PC-9 (cell line): ENCODE results near the gene CASP10.
"Not testable (repeated sequence)": the region's sequence is repeated elsewhere in the genome, so short reads cannot be mapped to it uniquely, and the experiment has no call there.

ENCODE experiments used
- EZH2 ChIP-seq: fragments of 200-600 bp; sonication (generic); IDR thresholded peaks from 2 replicates; pipeline ENCODE4 v1.8.0; 2017; ENCODE audit warnings: antibody characterized with exemption, low read depth
- TF ChIP-seq, protein P1 (sequence below): fragments of 200-600 bp; sonication (generic); conservative IDR thresholded peaks from 2 replicates; pipeline ENCODE4 v1.6.1; 2017; ENCODE audit warnings: mixed run types, antibody characterized with exemption, mild to moderate bottlenecking, moderate library complexity

DNA sequence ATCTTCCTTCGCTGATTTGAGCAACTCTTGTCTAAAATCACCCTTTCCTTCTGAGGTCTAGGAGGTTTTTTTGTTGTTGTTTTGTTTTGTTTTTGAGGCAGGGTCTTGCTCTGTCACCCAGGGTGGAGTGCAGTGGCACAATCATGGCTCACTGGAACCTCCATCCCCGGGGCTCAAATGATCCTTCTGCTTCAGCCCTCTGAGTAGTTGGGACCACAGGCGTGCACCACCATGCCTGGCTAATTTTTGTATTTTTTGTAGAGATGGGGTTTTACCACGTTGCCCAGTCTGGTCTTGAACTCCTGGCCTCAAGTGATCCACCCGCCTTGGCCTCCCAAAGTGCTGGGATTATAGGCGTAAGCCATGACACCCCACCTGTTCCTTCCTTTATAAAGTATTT, 1.3 kb downstream of the CASP10 start:
- TF ChIP-seq, protein P1, sequence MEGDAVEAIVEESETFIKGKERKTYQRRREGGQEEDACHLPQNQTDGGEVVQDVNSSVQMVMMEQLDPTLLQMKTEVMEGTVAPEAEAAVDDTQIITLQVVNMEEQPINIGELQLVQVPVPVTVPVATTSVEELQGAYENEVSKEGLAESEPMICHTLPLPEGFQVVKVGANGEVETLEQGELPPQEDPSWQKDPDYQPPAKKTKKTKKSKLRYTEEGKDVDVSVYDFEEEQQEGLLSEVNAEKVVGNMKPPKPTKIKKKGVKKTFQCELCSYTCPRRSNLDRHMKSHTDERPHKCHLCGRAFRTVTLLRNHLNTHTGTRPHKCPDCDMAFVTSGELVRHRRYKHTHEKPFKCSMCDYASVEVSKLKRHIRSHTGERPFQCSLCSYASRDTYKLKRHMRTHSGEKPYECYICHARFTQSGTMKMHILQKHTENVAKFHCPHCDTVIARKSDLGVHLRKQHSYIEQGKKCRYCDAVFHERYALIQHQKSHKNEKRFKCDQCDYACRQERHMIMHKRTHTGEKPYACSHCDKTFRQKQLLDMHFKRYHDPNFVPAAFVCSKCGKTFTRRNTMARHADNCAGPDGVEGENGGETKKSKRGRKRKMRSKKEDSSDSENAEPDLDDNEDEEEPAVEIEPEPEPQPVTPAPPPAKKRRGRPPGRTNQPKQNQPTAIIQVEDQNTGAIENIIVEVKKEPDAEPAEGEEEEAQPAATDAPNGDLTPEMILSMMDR: not testable (repeated sequence)
- not testable (repeated sequence) for TF ChIP-seq EZH2
